Stomach (tissue), 9 donors: ENCODE results near the gene BFSP1. TPM values are rescaled to one million over a fixed set of nuclear protein-coding genes. Genes with fewer than 3 reads are reported as not detected.

Source experiments
- DNase-seq, 2 donors: peaks; one replicate each; pipeline versions ENCODE4 v3.0.0 to v3.0.0-alpha.2; 2013 to 2019
- H3K27ac ChIP-seq, 5 donors: fragments of 200-600 bp in 4 of 5; sonication (generic) in 4 of 5; one replicate each; pipeline ENCODE4 v1.5.1; 2013 to 2019; ENCODE audit warnings: mild to moderate bottlenecking in 1 of 5, moderate library complexity in 1 of 5
- H3K27me3 ChIP-seq, 3 donors: fragments of 200-600 bp; sonication (generic); one replicate each; pipeline ENCODE4 v1.5.1; 2017 to 2019; ENCODE audit warnings: mixed run types in 1 of 3
- H3K36me3 ChIP-seq, 4 donors: fragments of 200-600 bp; sonication (generic); 1 replicate in 3 of 4; 2 replicates in 1 of 4; pipeline ENCODE4 v1.5.1; 2016 to 2019
- H3K4me1 ChIP-seq, 4 donors: fragments of 200-600 bp; sonication (generic); one replicate each; pipeline ENCODE4 v1.5.1; 2016 to 2019
- H3K4me3 ChIP-seq, 4 donors: fragments of 200-600 bp; sonication (generic) in 3 of 4; one replicate each; pipeline ENCODE4 v1.5.1; 2016 to 2019; ENCODE audit warnings: mild to moderate bottlenecking in 1 of 4
- H3K9me3 ChIP-seq, 4 donors: fragments of 200-600 bp; sonication (generic); one replicate each; pipeline ENCODE4 v1.5.1; 2016 to 2019
- CTCF ChIP-seq, 7 experiments: fragments of 450-650 bp in 4 of 7; fragments of 200-600 bp in 3 of 7; sonication (generic) in 3 of 7; IDR thresholded peaks; one replicate each; pipeline ENCODE4 v1.5.1; 2016 to 2019; ENCODE audit warnings: antibody characterized with exemption in 7 of 7, control low read depth in 2 of 7, mild to moderate bottlenecking in 1 of 7
- EP300 ChIP-seq: sonication (generic); formaldehyde crosslinking; IDR thresholded peaks from one replicate; pipeline ENCODE4 v1.6.1; 2017; ENCODE audit warnings: antibody characterized with exemption
- POLR2A ChIP-seq, 4 donors: fragments of 450-650 bp; IDR thresholded peaks; one replicate each; pipeline ENCODE4 v1.6.1; 2016; ENCODE audit warnings: antibody characterized with exemption in 4 of 4, control low read depth in 2 of 4, mild to moderate bottlenecking in 1 of 4, moderate library complexity in 1 of 4
- POLR2AphosphoS5 ChIP-seq, 3 donors: sonication (generic); formaldehyde crosslinking; IDR thresholded peaks; one replicate each; pipeline ENCODE4 v1.6.1; 2016; ENCODE audit warnings: antibody characterized with exemption in 3 of 3
- WGBS, 5 donors: extraction: QIAGEN DNeasy Blood & Tissue Kit in 3 of 5; methylation state at CpG; one replicate each; pipeline versions ENCODE4 v1.1.5 to v1.1.7; 2013 to 2018; 5-methylcytosine and 5-hydroxymethylcytosine counted together
- intact Hi-C: fragments of 100-400 bp; cut with DNase I; formaldehyde crosslinking; loops from one replicate; pipeline ENCODE4 v1.15.1; 2023; ENCODE audit warnings: low total_unique reads
- polyA plus RNA-seq, 3 donors: library from polyadenylated mRNA; stranded (reverse); fragments of 200-250 nt; gene quantifications; one replicate each; pipeline ENCODE4 v1.2.3, GENCODE V29; 2013
- total RNA-seq, 5 donors: library from RNA; depleted of rRNA; stranded (reverse); fragments of >200 nt; gene quantifications; one replicate each; pipeline versions ENCODE4 v1.1.0 to v1.2.3, GENCODE V29; 2014 to 2016
- donor health status: healthy with polysubstance abuse.
- donor health status: Bipolar disorder and iron deficiency.
- donor health status: healthy.

Gene BFSP1
- total and polyA plus RNA-seq, 8 donors = 0.70 to 7.1 (median 1.7) TPM; not detected in 3

- Histone ChIP-seq H3K4me3 (peak overlapping the region in 1 of 4 donors; percentile 14), H3K36me3 (peaks cover 0 to 11% (median 5%) of the 10 kb centered on the region in 4 donors), H3K27ac (peak overlapping the region in 2 of 5 donors; percentile 16 to 44), H3K27me3 (no peaks in the 10 kb centered on the region), H3K9me3 (no peaks in the 10 kb centered on the region), H3K4me1 (peaks cover 32 to 97% (median 71%) of the 10 kb centered on the region in 4 donors)
- WGBS, 5 donors = 51 to 69% (median 58%) methylated on average over 8 of the region's 8 CpGs
- DNase-seq = no peak
- intact Hi-C loops = no loop called here
- TF ChIP-seq EP300 (no peak), CTCF (IDR thresholded peaks at IDR 0.05) (no peak), POLR2A (IDR thresholded peaks at IDR 0.05) (no peak), POLR2AphosphoS5 (IDR thresholded peaks at IDR 0.05) (no peak)
Measured at GRCh38 chr20:17576215-17576614, 45.0 kb upstream of the BFSP1 start.

- Histone ChIP-seq H3K4me3 (peak overlapping the region in 3 of 4 donors; percentile 70 to 98 (median 95)), H3K27ac (peak overlapping the region in 3 of 5 donors; percentile 95 to 100 (median 100)), H3K36me3 (peaks cover 0 to 11% (median 5%) of the 10 kb centered on the region in 4 donors), H3K9me3 (no peaks in the 10 kb centered on the region), H3K27me3 (no peaks in the 10 kb centered on the region), H3K4me1 (peaks cover 18 to 78% (median 53%) of the 10 kb centered on the region in 4 donors)
- no peak for DNase-seq
- intact Hi-C loops = no loop called here
- WGBS, 5 donors = 53 to 70% (median 60%) methylated on average over 3 of the region's 3 CpGs
- TF ChIP-seq EP300 (no peak), POLR2AphosphoS5 (IDR thresholded peaks at IDR 0.05) (no peak), CTCF (IDR thresholded peaks at IDR 0.05) (no peak), POLR2A (IDR thresholded peaks at IDR 0.05) (no peak)
Measured at GRCh38 chr20:17573463-17573862, 42.3 kb upstream of the BFSP1 start.

GRCh38 chr20:17572034-17572638, 41.0 kb upstream of the BFSP1 start:
- intact Hi-C loops = no loop called here
- whole genome bisulfite sequencing, 5 donors = 19 to 32% (median 28%) methylated on average over 7 of the region's 7 CpGs
- H3K27ac ChIP-seq = peak overlapping the region; percentile 88 to 100 (median 99)
- no peaks in the 10 kb centered on the region for H3K27me3 ChIP-seq
- H3K9me3 ChIP-seq = no peaks in the 10 kb centered on the region
- H3K4me3 ChIP-seq = peak overlapping the region; percentile 70 to 98 (median 92)
- no peak for TF ChIP-seq POLR2A (IDR thresholded peaks at IDR 0.05)
- no peak for TF ChIP-seq POLR2AphosphoS5 (IDR thresholded peaks at IDR 0.05)
- no peak for TF ChIP-seq CTCF (IDR thresholded peaks at IDR 0.05)
- TF ChIP-seq EP300 = no peak
- no peak for DNase-seq
- H3K36me3 ChIP-seq = peaks cover 0 to 11% (median 5%) of the 10 kb centered on the region in 4 donors
- peaks cover 20 to 78% (median 54%) of the 10 kb centered on the region in 4 donors for H3K4me1 ChIP-seq

- Histone ChIP-seq H3K36me3 (peaks cover 0 to 11% (median 5%) of the 10 kb centered on the region in 4 donors), H3K4me1 (peaks cover 19 to 68% (median 49%) of the 10 kb centered on the region in 4 donors), H3K27me3 (no peaks in the 10 kb centered on the region), H3K4me3 (peak overlapping the region; percentile 70 to 98 (median 92)), H3K9me3 (no peaks in the 10 kb centered on the region), H3K27ac (peak overlapping the region in 4 of 5 donors; percentile 95 to 100 (median 100))
- intact Hi-C loops = no loop called here
- TF ChIP-seq POLR2AphosphoS5 (IDR thresholded peaks at IDR 0.05) (peak in 1 of 3 donors; percentile 39), POLR2A (IDR thresholded peaks at IDR 0.05) (no peak), CTCF (IDR thresholded peaks at IDR 0.05) (no peak), EP300 (no peak)
- peak in 1 of 2 donors; percentile 37 for DNase-seq
- 6 to 10% (median 7%) methylated on average over 6 of the region's 6 CpGs for WGBS, 5 donors
Measured at GRCh38 chr20:17571153-17571527, 40.0 kb upstream of the BFSP1 start.
